Epithelial cell of proximal tubule (primary cell): ENCODE measurements around the gene IZUMO1. TPM values are rescaled to one million over a fixed set of nuclear protein-coding genes. Genes with fewer than 3 reads are reported as not detected.

Experiments used
- DNase-seq: peaks from one replicate; pipeline ENCODE4 v3.0.0-alpha.2; 2011; ENCODE audit warnings: low read depth
- H3K4me3 ChIP-seq: 2 replicates; pipeline ENCODE4 v1.5.1; 2011; ENCODE audit warnings: low read depth, mild to moderate bottlenecking, low read length
- total RNA-seq: library from RNA; depleted of rRNA; stranded (reverse); fragments of >200 nt; gene quantifications from 2 replicates; pipeline ENCODE4 v1.2.3, GENCODE V29; 2015
- TF ChIP-seq, protein P1 (sequence below): conservative IDR thresholded peaks from 2 replicates; pipeline ENCODE4 v1.5.1; 2012; ENCODE audit warnings: low read depth, mild to moderate bottlenecking, low read length

The IZUMO1 gene
- total RNA-seq, 1 donor from 2014 or later: not detected

DNA sequence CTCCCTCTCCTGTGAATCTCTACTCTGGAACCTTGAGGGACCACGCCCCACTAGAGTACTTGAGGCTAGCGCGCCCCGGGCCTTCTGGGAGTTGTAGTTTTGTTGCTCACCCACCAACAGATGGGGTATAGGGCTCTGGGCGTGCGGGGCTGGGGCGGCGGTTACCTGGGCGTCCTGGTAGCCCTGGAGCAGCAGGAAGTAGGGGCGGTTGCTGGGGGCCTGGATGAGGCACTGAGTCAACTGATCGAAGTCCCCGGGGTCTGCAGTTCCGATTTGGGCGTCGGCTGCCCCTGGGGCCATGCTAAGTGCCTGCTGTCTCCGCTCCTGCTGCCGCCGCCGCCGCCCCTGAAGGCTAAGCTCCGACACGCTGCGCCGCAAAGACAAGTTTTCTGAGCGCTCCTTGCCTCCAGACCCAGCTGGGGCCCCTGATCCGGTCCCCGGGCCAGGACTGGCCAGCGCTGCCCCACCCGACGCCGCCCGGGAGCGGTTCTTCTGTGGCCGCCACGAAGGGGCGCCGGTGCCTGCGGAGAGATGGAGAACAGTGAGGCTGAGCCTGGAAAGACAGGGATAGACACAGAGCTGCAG, 11.6 kb downstream of the IZUMO1 start:
- TF ChIP-seq, protein P1, sequence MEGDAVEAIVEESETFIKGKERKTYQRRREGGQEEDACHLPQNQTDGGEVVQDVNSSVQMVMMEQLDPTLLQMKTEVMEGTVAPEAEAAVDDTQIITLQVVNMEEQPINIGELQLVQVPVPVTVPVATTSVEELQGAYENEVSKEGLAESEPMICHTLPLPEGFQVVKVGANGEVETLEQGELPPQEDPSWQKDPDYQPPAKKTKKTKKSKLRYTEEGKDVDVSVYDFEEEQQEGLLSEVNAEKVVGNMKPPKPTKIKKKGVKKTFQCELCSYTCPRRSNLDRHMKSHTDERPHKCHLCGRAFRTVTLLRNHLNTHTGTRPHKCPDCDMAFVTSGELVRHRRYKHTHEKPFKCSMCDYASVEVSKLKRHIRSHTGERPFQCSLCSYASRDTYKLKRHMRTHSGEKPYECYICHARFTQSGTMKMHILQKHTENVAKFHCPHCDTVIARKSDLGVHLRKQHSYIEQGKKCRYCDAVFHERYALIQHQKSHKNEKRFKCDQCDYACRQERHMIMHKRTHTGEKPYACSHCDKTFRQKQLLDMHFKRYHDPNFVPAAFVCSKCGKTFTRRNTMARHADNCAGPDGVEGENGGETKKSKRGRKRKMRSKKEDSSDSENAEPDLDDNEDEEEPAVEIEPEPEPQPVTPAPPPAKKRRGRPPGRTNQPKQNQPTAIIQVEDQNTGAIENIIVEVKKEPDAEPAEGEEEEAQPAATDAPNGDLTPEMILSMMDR: no peak
- no peak for DNase-seq
- peak overlapping the region; percentile 23 for H3K4me3 ChIP-seq

DNA sequence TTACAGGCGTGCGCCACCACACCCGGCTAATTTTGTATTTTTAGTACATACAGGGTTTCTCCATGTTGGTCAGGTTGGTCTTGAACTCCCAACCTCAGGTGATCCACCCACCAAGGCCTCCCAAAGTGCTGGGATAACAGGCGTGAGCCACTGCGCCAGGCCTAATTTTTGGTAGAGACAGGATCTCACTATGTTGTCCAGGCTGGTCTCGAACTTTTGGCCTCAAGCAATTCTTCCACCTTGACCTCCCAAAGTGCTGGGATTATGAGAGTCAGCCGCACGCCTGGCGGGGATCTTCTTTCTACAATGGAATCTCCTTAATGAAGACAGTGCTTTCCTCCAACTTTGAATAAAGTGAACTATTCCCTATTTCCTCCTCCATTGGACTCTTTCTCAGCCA, 12.1 kb downstream of the IZUMO1 start:
- TF ChIP-seq, protein P1: no peak
- DNase-seq: no peak
- no peak overlapping the region for H3K4me3 ChIP-seq

DNA sequence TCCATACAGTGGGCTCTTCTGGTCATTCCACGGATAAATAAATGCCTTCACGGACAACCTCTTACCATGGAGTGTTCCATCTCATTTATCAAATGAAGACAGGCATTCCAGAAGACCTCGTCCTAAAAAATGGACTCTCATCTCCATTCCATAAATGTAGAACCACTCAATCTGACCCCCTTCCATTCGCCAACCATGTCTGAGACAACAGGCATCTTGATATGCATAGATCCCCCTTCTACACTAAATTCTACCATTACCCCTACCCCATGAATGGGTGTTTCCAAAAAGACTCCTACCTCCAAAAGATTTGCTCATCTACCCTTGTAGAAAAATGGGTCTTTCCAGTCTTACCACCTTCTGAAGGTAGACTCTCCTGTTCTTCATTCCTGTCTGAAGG, 15.3 kb downstream of the IZUMO1 start:
- DNase-seq: no peak
- TF ChIP-seq, protein P1: no peak
- no peak overlapping the region for H3K4me3 ChIP-seq

DNA sequence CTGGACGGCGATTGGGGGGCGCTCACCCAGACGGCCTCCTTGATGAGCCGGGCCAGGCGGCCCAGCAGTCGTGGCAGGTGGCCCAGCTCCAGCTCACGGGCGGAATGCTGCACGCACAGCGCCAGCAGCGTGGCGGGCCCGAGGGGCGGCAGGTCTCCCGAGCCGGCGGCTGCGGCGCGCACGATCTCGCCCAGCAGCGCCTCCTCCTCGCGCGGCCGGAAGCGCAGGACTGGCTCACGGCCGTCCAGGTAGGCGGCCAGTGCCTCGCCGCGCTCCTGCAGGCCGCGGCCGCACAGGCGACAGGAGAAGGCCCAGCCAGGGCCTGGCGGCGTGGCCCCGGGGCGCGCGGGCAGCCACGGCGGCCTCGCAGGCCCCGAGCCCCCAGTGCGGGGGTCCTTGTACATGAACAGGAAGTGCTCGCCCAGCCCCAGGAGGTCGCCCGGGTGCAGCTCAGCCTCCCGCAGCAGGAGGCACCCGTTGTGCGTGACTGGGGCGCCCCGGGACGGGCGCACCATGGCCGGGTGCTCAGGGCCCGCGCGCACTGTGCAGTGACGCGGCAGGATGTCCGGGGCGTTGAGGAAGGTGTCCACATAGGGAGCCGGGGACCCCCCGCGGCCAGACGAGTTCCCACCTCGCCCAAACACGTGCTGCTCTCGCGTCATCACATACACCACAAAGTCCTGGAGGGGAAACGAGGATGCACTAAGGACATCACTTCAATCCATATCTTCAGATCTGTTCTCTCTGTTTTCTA, 17.6 kb downstream of the IZUMO1 start:
- H3K4me3 ChIP-seq: peak overlapping the region; percentile 11
- DNase-seq: no peak
- TF ChIP-seq, protein P1: no peak

DNA sequence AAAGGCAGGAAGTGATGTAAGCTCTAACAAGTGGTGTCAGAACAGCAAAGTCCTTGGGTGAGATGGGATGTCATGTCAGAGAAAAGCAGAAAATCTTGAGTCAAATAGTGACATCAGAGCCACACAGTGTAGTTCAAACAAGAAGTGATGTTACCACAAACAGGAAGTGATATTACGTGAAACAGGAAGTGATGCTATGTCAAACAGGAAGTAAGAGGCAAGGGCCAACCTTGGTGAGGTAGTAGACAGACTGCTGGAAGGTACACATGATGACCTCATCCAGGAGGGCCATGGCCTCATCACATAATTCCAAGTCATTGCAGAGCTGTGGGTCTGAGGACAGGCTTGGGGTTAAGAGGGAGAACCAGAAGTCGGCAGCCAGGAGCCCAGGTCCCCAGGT, 20.2 kb downstream of the IZUMO1 start:
- no peak for DNase-seq
- TF ChIP-seq, protein P1: no peak
- no peak overlapping the region for H3K4me3 ChIP-seq

DNA sequence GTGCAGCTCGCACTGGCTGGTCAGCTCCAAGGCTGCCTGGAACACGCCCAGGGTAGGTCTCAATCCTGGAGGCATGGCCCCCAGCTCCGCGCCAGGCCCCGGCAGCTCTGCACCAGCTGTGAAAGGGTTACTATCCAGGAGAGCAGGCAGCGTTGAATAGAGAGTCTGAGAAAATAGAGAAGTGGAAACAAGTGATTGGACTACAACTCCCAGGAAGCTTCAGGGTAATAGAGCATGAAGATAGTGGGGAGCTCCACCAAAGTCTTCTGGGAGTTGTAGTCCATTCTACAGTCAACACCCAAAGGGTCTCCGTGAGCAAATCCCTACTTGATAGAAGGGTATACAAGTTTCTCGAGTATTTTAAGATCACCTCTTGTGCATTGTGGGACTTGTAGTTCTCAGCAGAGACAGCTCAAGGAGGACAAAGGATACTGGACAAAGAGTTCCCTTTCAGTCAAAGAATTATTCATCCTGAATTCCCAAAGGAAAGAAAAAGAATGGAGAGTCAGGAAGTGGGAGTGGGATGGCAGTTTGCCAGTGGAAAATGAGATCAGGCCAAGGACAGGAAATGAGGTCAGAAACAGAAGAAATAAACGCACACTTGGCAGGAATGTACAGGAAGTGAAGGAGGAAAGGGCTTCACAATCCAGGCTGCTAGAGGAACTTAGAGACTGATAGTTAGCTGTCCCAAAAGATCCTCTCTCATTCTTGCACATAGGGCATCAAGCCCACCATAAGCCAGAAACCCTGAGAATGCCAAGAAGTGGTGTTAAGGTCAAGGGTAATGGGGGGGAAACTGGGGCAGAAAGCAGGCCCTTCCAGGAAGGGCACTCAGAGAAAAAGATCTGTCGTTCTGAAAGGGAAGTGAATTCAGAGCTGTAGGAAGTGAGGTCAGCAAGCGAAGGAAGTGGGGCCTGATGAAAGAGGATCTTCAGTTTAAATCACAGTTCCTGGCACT, 21.6 kb downstream of the IZUMO1 start:
- TF ChIP-seq, protein P1: no peak
- DNase-seq: peak; percentile 39
- H3K4me3 ChIP-seq: no peak overlapping the region
